ENCODE results near the gene WDR70.
"Not testable (repeated sequence)": the region's sequence is repeated elsewhere in the genome, so short reads cannot be mapped to it uniquely, and the experiment has no call there.

Gene WDR70

DNA sequence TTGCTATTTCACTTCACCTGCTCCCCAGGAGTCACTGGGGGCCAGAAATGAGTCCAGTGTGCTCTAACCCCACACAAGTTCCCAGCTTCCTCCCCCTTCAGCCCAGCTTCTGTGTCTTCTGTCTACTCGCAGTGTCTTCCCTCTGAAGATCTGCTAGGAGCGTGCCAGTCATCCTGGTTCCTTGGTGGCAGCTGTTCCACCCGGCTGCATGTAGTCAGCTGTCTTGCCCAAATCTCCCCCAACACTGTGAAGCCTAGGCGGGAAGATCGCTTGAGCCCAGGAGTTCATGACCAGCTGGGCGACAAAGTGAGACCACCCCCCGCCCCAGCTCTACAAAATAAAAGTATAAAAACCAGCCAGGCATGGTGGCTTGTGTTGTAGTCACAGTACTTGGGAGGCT is 306.7 kb downstream of the WDR70 start:
- DNase-seq (ENCODE audit: low read depth), result no peak

DNA sequence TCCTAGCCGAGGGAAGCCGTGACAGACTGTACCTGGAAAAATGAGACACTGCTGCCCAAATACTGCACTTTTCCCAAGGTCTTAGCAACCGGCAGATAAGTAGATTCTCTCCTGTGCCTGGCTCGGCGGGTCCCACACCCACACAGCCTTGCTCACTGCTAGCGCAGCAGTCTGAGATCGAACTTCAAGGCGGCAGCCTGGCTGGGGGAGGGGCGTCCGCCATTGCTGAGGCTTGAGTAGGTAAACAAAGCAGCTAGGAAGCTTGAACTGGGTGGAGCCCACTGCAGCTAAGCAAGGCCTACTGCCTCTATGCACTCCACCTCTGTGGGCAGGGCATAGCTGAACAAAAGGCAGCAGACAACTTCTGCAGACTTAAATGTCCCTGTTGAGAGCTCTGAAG is 309.8 kb downstream of the WDR70 start:
- DNase-seq (ENCODE audit: low read depth), result not testable (repeated sequence)

DNA sequence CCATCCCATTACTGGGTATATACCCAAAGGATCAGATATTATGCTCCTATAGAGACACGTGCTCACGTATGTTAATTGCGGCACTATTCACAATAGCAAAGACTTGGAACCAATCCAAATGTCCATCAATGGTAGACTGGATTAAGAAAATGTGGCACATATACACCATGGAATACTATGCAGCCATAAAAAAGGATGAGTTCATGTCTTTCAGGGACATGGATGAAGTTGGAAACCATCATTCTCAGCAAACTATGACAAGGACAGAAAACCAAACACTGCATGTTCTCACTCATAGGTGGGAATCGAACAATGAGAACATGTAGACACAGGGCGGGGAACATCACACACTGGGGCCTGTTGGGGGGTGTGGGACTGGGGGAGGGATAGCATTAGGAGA is 315.2 kb downstream of the WDR70 start:
- not testable (repeated sequence) for DNase-seq (ENCODE audit: low read depth)

DNA sequence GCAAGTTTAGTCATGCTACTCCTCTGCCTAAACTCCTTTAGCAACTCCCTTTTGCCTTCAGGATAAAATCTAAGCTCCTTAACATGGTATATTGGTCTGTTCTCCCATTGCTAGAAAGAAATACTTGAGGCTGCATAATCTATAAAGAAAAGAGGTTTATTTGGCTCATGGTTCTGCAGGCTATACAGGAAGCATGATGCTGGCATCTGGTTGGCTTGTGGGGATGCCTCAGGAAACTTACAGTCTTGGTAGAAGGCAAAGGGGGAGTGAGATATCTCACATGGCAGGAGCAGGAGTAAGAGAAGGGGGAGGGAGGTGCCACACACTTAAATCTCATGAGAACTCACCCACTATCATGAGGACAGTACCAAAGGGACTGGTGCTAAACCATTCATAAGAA is 315.7 kb downstream of the WDR70 start:
- DNase-seq (ENCODE audit: low read depth), result no peak

DNA sequence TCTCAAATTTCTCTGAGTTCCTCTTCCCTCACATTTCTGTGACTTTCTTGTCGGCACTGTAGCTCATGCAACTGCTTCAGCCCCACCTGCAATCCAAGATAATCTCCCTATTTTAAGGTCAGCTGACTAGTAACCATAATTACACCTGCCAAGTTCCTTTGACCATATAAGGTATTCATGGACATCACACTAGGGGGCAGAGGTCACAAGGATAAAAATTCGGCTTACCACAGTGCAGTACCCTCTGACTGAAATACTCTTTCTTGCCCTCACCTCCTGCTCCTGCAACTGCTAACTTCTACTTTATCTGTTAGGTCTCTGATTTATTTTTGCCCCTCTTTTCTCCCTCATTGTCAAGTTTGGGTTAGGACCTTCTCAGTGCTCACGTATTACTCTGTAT is 316.5 kb downstream of the WDR70 start:
- DNase-seq (ENCODE audit: low read depth), result no peak

DNA sequence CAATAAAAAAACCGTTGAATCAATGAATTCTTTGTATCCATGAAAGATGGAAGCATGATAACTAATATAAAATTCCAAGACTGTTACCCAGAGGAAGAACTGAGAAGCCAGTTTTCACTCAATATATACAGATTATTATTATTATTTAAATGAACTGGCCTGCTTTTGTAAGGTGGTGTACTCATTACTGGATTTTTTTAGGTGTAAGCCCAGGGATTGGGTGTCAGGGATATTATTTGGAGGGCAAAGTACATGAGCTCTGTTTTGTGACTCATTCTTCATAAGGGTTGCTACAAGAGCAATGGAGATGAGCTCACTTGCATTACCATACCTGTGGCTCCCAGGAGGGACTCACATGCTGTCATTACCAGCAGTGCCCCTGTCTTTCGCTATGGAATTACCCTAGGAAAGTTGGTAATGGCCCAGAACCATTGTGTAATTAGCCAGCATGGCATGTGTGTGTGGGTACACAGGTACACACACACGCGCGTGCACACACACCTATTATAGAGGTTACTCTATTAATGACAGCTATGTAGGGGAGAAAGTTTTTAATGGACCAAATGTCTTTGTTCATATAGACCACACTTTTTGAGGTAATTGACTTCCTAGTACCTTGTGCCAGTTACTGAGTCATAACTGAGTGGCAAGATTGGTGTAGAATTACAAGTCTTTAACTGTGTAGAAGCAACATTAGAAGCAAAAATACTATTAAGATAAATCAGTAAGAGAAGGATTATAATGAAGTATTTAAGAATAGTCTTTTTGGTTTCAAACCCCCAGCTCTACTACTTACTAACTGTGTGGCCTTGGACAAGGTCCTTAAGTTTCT is 317.3 kb downstream of the WDR70 start:
- no peak for DNase-seq (ENCODE audit: low read depth)

DNA sequence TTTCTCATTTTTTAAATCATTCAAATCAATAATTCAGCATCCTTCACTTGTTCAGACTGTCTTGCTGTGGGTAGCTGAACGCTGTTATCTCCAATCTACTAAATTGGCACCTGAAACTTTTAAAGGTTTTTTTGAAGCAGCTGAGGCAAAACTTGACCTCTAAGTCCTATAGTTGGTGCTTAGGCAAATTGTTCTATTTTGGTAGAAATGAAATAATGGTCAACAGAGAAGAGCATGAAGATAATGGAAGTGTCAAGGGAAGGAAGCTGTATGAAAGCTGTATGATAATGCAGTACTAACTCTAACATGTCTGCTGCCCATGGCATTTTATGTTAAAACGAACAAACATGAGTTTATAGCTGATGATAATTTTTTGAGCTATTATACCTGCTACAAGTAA is 322.8 kb downstream of the WDR70 start:
- DNase-seq (ENCODE audit: low read depth), result no peak

DNA sequence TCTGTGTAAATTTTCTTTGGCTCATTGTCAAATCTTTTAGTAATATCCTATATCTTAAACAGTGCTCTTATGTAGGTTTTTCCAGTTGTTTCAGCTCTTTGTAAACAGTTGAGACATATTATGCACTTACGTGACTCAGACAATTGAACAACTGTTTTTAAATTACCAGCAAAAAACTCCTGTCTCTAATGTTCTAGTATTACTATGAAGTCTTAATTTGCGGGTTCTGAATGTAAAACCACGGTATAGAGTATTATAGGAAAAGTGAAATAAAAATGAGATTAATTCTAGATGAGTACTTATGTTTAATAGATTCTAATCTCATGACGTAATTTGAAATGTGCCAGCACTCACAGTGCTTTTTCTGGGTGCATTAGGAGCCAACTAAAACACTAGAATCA is 324.7 kb downstream of the WDR70 start:
- DNase-seq (ENCODE audit: low read depth), result no peak

DNA sequence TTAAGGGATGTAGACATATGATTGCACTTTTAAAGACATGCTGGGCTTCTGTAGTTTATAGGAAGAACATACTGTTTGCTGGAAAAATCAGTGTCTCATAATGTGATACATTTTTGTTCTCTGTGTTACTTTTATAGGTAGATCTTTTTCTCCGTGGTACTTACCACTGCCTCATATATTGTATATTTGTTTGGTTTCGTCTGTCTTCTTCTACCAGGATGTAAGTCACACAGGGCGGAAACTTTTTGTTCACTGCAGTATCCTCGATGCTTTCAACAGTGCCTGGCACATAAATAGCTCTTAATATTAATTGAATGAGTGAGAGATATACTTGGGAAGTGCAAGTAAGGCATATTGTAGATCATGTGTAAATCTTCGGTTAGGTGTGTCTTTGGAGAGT is 325.3 kb downstream of the WDR70 start:
- no peak for DNase-seq (ENCODE audit: low read depth)

DNA sequence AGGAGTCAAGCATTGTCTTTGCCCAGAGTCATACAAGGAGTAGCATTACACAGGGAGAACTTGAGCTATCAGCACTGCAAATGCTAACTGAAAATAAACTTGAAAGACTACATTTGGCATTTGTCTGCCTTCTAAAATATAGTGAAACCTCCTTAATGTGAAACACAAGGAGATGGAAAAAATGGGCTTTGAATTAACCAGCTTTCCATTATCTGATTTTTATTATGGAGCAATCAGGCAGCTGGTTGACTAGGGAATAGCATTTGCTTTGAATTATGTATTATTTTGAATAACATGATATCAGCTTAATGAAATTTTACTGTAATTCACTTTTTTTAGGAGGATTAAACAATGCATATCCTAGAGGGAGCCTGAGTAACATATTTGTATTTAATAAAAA is 329.9 kb downstream of the WDR70 start:
- no peak for DNase-seq (ENCODE audit: low read depth)

DNA sequence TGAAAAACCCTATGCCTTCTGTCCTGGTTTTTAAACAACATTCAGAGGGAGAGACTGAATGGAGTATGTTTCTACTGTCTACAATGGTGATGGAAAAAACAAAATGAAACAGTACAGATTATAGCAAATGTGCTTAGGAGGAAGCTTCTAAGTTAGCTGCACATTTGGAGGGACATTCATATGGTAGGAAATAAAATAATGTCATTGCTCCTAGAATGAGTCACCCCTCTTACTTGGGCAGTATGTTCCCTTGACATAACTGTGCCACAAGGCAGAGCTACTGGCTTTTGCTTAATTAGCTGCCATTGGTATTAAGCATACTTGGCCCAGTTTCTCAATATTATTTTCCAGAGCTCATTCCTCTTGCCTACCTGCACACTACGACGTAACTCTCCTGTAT is 331.8 kb downstream of the WDR70 start:
- no peak for DNase-seq (ENCODE audit: low read depth)

DNA sequence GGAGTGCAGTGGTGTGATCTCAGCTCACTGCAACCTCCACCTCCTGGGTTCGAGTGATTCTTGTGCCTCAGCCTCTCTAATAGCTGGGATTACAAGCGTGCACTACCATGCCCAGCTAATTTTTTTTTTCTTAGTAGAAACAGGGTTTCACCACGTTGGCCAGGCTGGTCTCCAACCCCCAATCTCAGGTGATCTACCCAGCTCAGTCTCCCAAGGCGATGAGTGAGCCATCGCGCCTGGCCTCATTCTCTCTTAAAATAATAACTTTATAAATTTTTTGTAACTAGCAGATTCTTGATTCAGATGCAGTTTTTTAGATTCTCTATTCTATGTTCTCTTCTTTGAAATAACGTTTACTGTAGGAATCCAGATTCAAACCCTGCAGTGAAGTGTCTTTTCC is 333.6 kb downstream of the WDR70 start:
- DNase-seq (ENCODE audit: low read depth), result no peak

DNA sequence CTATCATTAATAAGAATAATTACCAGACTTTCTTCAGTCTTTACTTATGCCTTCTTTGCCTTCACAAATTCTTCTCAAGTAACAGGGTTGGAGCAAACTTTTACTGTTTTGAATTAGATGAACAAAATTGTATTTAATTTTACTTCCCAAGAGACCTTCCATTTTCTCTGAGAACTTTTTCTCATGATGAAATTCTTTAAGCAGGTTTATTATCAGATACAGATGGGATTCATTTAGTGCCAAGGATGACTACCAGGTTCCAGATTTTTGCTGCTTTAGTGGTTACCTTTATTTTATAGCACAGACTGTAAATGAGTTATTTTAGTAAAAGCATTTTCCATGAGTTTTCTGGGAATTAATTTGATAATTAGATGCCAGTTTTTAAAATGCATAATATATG is 335.6 kb downstream of the WDR70 start:
- DNase-seq (ENCODE audit: low read depth), result no peak

DNA sequence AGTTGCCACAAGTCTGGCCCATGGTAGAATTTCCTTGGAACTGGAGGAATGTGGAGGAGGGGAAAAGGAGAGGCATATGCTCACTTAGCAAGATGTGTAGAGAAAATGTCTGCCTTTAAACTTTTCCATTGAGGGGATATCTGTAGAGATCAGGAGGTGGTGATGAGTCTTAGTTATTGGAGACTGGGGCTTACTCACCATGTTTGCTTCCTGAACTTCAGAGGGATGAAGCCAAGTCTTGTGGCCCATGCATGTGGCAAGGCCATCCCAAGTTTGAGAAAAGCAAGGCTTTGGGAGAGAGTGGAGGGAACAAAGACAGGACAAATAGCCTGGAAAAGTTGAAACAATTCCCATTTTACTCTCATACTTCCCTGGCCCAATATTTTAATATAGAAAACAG is 336.2 kb downstream of the WDR70 start:
- no peak for DNase-seq (ENCODE audit: low read depth)

DNA sequence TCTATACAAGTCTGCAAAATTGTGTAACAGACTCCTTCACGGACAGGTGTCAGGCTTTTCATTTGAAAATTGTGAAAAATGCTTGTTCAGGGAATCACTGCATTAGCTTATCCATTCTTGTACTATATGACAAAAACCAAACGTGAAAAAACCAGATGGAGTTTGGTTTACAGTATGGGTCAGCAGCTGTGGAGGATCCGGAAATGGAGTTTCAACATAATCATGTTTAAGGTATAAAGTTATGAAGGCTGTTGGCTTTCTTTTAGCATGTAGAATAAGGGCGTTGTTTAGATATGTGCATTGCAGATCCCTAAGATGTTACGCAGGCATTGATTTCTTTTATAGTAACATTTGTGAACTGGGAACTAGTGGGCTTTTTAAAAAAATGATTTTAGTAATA is 336.9 kb downstream of the WDR70 start:
- DNase-seq (ENCODE audit: low read depth), result no peak

DNA sequence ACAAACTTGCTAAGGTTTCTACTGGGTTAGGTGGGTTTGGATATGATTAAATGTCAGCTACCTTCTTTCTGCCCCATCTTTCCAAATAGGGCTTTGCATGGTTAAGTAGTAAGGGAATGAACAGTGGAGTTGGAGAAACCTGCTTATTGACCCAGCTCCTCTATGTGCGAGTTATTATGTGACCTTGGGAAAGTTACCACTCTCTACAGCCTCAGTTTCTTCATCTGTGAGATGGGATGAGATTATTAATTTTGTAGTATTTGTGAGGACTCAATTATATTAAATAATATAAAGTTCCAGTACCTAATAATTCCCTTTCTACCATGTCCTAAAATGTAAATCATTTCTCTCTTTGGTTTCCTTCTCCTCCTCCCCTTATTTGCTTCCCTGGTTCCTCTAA is 337.3 kb downstream of the WDR70 start:
- no peak for DNase-seq (ENCODE audit: low read depth)

DNA sequence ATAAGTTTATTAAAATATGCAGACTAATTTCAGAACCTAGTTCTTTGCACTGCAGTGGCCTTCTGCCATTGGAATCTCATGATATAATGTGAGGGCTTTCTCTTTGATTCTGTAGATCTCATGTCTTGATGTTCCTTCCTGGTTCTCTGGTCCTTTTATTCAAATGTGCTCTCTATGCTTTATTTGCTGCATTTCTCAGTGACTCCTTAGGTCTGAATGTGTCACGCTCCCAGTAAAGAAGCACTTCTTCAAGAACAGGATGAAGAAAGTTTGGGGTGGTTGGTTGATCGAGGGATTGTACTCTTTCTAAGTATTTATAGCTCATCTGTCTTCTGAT is 338.1 kb downstream of the WDR70 start:
- no peak for DNase-seq (ENCODE audit: low read depth)

DNA sequence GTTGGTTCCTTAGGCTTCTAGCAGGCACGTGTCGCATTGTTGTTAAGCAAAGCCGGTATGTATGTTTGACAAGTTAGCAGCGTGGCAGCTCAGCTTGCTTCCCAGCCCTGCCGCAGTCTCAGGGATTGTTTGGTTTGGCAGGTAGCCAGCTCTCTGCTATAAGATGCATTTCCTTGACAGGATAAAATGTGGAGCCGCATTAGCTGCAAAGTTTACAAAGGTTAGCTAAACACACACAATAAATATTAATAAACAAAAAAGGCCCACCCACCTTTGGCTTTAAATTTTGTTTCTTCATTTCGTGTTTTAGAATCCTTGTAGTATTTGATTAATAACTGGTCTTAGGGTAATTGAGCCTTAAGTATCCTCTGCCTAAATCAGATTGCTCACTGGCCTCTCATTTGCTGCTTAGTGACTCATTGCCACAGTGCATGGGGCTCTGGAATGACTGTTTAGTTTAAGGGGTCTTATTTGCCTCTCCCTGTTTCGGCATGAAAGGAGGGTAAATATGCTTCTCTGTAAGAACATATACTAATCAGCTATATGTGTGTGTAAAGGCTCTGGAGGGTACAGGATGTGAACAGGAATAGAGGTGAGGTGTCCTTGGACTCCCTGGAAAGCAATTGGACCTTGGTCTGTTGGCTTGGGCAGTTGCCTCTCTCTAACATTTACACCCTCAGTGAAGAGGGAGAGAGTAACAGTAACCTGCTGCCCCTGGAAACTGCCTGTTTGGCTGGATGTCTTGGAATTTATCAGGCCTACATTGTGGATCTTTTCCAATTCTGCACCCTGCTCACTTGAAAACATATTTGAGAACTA is 338.7 kb downstream of the WDR70 start:
- DNase-seq (ENCODE audit: low read depth), result no peak

DNA sequence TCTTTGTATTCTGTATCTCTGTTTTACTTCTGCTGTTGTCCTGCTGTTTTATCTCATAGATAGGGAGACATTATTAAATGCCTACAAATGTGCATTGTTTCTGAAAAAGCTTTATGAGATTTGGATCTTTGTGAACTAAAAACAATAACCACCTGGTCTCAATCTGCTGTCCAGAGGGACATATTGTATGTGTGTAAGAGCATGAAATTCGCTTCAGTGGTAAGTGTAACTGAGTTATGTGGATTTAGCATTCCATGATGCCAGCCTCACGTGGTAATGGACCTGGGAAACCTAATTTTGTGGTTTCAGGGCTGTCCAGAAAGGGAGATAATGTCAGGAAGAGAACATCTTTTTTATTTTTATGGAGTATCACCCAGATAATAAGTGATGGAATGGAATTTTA is 341.4 kb downstream of the WDR70 start:
- DNase-seq (ENCODE audit: low read depth), result no peak

DNA sequence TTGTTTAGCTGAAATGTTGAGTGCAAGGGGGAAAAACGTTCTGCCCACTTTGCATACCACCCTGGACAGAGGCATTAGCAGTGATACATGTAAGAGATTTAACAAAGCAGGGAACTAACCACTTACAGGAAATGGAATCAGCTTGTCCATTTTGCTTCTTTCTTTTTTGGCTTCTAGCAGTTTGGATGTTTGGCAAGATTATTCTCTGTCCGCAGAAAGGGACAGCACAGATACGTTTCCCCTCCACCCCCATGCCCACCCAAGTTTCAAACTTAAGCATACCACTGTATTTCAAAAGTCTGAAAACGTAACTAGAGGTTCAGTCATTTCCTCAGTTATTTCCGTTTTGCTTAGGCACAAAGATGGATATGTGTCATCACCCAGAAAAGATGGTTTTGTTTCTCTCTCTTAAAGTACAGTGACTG is 342.3 kb downstream of the WDR70 start:
- no peak for DNase-seq (ENCODE audit: low read depth)

DNA sequence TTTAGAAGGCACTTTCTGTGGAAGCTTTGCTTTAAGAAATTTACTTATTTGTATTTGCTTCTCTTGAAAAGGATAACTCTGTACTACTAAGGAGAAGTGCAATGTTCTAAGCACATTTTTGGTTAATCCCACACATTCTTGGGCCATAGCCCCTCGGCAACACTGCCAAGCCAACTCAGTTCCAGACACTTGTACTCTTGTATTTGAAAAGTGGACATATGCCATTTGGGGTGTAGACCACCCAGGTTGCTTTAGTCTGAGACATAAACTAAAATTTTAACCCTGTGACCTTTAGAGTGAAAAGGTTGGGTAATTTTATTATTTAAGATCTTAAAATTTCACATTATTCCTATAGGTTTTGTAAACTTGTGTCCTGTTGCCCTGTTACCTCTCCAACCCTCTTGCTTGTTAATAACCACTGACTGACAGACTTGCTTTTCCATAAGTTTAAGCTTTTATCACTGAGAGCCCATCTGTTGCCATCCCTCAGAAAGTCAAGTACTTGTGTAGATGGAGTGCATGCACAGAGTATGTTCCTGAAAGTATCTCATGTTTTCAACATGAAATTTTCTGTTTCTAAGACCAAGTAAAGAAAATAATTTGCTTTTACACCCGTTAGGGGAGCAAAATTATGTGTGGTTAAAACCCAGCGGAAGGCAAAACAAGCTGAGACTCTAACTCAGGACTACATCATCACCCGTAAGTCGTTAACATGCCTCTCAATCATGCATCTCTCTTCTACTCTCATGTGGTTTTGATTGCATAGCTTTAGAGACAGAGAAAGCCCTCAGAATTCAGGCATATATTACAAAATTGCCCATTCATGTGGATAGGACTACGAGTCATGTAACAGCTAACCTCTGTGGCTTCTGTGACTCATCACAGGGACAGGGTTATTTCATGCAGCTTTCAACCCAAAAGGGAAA is 343.4 kb downstream of the WDR70 start:
- peak; percentile 89 for DNase-seq (ENCODE audit: low read depth)

DNA sequence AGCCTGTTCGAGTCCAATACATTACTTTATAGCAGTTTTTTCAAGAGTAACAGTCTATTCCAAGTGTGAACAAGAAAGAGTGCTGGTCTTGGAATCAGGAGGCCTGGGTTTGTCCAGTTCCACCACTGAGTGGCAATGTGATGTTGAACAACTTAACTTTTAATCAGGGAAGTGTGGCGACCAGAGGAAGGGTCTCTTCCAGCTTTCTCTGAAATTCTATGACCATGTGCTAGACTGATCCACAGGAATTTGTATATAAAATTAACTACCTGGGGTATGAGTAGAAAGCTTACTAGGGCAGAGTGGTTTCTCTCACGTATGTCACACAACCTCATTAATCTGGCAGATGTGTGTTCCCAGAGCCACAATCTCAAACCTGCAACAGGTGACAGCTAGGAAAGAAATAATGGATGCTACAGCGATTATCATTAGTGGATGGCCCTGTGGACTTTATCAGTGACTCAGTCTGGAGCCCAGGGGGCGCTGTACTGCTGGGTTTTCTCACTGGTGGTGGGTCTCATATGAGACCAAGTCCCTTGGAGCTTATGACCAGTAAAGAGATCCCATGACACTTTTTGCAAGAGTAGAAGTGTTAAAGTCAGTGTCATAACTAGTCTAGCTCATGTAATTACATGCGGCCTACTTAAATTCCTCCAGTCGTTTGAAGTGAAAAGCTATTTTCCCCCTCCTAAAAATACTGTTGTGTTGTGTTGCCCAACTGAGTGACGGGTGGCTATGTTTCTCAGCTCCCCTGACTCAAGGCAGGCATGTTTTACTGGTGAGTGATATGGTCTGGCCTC is 344.2 kb downstream of the WDR70 start:
- no peak for DNase-seq (ENCODE audit: low read depth)

Data from GM04504 (cell line).